H1 (cell line): ENCODE results near the gene RPS27. TPM values are rescaled to one million over a fixed set of nuclear protein-coding genes. Genes with fewer than 3 reads are reported as not detected.

Experiments used
- CHD1 ChIP-seq: IDR thresholded peaks from 2 replicates; pipeline ENCODE4 v1.6.1; 2012; ENCODE audit warnings: low read depth, low read length, improper control_type of control experiment
- CREB1 ChIP-seq: IDR thresholded peaks from 2 replicates; pipeline ENCODE4 v1.6.1; 2012; ENCODE audit warnings: inconsistent platforms
- EP300 ChIP-seq, 2 experiments: IDR thresholded peaks; 1 replicate in 1 of 2; 2 replicates in 1 of 2; pipeline ENCODE4 v1.6.1; 2011 to 2012; ENCODE audit warnings: low read depth in 2 of 2, low read length in 2 of 2, mild to moderate bottlenecking in 2 of 2, borderline replicate concordance in 1 of 2, inconsistent platforms in 1 of 2, moderate library complexity in 1 of 2
- POLR2A ChIP-seq, 2 experiments: IDR thresholded peaks; 1 replicate in 1 of 2; 2 replicates in 1 of 2; pipeline ENCODE4 v1.6.1; 2011; ENCODE audit warnings: low read depth in 2 of 2, low read length in 2 of 2, mild to moderate bottlenecking in 2 of 2; ENCODE audit errors: control extremely low read depth in 1 of 2
- RFX5 ChIP-seq: IDR thresholded peaks from 2 replicates; pipeline ENCODE4 v1.6.1; 2011; ENCODE audit warnings: low read depth, low read length, improper control_type of control experiment, borderline replicate concordance
- RXRA ChIP-seq: IDR thresholded peaks from 2 replicates; pipeline ENCODE4 v1.6.1; 2011; ENCODE audit warnings: low read depth, mild to moderate bottlenecking, low read length, moderate library complexity; ENCODE audit not compliant: insufficient read depth
- SP4 ChIP-seq: IDR thresholded peaks from 2 replicates; pipeline ENCODE4 v1.6.1; 2012; ENCODE audit warnings: low read length, inconsistent platforms
- polyA plus RNA-seq, 7 experiments: library from polyadenylated mRNA; depleted of rRNA in 3 of 7; stranded (reverse) in 5 of 7; unstranded in 2 of 7; fragments of >200 nt in 5 of 7; fragments of 200-250 nt in 2 of 7; gene quantifications; 1 replicate in 5 of 7; 2 replicates in 1 of 7; 4 replicates in 1 of 7; pipeline versions ENCODE4 v1.2.1 to v1.2.3, GENCODE V29; 2011 to 2013; ENCODE audit warnings: missing spikeins in 2 of 7, mixed read lengths in 2 of 7
- total RNA-seq: library from RNA; stranded (reverse); fragmentation: NEBNext Ultra II Directional; extraction: Animal tissue kit (Norgen Biotek cat#: 25700); gene quantifications from 2 replicates; pipeline ENCODE4 v1.2.1, GENCODE V29; 2021
- TF ChIP-seq, protein P1 (sequence below): IDR thresholded peaks from 2 replicates; pipeline ENCODE4 v1.6.1; 2011; ENCODE audit warnings: low read length, improper control_type of control experiment

The RPS27 gene
- total and polyA plus RNA-seq, 2 of the 8 experiments (the other 6 are each of a cell fraction or from before 2014, with no cell fraction given) = 1,810 to 3,155 TPM

DNA sequence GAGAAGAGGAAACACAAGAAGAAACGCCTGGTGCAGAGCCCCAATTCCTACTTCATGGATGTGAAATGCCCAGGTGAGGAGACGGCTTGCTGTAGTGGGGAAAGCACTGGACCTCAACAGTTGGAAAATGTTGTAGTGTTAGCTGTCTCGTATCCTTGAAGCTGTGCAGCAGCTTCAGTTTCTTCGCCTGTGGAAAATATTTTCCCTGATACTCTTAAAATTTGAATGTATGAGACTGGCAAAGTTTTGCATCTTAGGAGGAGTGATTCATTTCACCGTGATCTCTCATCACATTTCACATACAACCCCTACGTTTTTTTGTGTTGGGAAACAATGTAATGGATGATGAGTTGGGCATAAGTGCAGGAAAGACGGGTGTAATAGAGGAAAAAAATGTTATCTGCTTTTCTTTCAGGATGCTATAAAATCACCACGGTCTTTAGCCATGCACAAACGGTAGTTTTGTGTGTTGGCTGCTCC lies 629 bp downstream of the RPS27 start (continued):
- TF ChIP-seq EP300 (IDR thresholded peaks at IDR 0.05; ENCODE audit: borderline replicate concordance in 1 of 2, low read depth in 2 of 2, low read length in 2 of 2) = no peak
- TF ChIP-seq CREB1 = no peak
- TF ChIP-seq CHD1 = no peak; the same call in 1 of the 2 replicates
- TF ChIP-seq POLR2A (IDR thresholded peaks at IDR 0.05; ENCODE audit: control extremely low read depth in 1 of 2, low read depth in 2 of 2, low read length in 2 of 2) = no peak
- TF ChIP-seq RXRA = no peak
- TF ChIP-seq RFX5 = no peak
- TF ChIP-seq, protein P1, sequence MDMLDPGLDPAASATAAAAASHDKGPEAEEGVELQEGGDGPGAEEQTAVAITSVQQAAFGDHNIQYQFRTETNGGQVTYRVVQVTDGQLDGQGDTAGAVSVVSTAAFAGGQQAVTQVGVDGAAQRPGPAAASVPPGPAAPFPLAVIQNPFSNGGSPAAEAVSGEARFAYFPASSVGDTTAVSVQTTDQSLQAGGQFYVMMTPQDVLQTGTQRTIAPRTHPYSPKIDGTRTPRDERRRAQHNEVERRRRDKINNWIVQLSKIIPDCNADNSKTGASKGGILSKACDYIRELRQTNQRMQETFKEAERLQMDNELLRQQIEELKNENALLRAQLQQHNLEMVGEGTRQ = no peak
- no peak for TF ChIP-seq SP4
